Cardiac fibroblast (primary cell): ENCODE results near the gene MYADM.

Experiments
- DNase-seq, 2 donors: peaks; one replicate each; pipeline versions ENCODE4 v3.0.0 to v3.0.0-alpha.2; 2010; ENCODE audit warnings: low read depth in 2 of 2
- H3K4me3 ChIP-seq, 2 donors: replicated peaks in 1 of 2; 1 replicate in 1 of 2; 2 replicates in 1 of 2; pipeline ENCODE4 v1.5.1; 2011; ENCODE audit warnings: low read depth in 2 of 2, low read length in 2 of 2, mild to moderate bottlenecking in 2 of 2, moderate library complexity in 1 of 2
- TF ChIP-seq, protein P1 (sequence below): IDR thresholded peaks from one replicate; pipeline ENCODE4 v1.5.1; 2011; ENCODE audit warnings: low read depth, mild to moderate bottlenecking, low read length, inconsistent platforms

The MYADM gene

GRCh38 chr19:53870485-53870844 is 2.8 kb downstream of the MYADM start:
- peak overlapping the region; percentile 21 to 24 for H3K4me3 ChIP-seq
- TF ChIP-seq, protein P1, sequence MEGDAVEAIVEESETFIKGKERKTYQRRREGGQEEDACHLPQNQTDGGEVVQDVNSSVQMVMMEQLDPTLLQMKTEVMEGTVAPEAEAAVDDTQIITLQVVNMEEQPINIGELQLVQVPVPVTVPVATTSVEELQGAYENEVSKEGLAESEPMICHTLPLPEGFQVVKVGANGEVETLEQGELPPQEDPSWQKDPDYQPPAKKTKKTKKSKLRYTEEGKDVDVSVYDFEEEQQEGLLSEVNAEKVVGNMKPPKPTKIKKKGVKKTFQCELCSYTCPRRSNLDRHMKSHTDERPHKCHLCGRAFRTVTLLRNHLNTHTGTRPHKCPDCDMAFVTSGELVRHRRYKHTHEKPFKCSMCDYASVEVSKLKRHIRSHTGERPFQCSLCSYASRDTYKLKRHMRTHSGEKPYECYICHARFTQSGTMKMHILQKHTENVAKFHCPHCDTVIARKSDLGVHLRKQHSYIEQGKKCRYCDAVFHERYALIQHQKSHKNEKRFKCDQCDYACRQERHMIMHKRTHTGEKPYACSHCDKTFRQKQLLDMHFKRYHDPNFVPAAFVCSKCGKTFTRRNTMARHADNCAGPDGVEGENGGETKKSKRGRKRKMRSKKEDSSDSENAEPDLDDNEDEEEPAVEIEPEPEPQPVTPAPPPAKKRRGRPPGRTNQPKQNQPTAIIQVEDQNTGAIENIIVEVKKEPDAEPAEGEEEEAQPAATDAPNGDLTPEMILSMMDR: no peak
- no peak for DNase-seq

DNA sequence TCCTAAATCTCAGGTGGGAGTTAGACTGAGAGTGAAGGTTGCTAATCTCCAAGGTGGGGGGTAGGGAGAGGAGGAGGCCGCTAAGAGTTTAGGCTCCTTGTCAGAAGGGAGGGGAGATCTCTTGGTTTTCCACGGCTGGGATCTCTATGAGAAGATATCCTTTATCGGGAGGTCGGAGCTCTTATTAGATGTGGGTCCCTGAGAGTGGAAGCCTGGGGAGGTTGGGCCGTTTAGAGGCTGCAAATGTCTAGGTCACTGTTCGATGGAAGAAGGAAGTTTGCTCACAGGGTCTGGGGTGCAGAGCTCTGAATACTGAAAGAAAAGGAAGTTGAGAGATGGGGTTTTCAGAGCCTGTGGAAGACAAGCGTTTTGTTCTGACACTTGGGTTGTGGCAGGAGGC is 3.8 kb downstream of the MYADM start:
- TF ChIP-seq, protein P1: no peak
- DNase-seq: no peak
- H3K4me3 ChIP-seq: no peak overlapping the region

DNA sequence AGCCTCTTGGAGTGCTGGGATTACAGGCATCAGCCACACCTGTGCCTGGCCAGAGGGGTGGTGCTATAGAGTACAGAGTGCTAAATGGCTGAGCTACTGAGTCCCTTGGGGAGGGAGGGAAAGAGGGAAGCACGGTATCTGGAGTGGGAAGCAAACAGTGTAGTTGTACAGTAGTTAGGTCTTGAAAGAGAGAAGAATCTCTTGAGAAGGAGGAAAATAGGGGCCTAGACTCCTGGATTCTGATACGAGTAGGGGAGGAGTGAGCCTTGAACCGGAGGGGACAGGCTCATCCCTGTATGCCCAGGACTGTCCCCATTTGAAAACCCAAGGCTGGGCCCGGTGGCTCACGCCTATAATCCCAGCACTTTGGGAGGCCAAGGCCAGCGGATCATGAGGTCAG is 5.1 kb downstream of the MYADM start:
- no peak for DNase-seq
- H3K4me3 ChIP-seq: no peak overlapping the region

DNA sequence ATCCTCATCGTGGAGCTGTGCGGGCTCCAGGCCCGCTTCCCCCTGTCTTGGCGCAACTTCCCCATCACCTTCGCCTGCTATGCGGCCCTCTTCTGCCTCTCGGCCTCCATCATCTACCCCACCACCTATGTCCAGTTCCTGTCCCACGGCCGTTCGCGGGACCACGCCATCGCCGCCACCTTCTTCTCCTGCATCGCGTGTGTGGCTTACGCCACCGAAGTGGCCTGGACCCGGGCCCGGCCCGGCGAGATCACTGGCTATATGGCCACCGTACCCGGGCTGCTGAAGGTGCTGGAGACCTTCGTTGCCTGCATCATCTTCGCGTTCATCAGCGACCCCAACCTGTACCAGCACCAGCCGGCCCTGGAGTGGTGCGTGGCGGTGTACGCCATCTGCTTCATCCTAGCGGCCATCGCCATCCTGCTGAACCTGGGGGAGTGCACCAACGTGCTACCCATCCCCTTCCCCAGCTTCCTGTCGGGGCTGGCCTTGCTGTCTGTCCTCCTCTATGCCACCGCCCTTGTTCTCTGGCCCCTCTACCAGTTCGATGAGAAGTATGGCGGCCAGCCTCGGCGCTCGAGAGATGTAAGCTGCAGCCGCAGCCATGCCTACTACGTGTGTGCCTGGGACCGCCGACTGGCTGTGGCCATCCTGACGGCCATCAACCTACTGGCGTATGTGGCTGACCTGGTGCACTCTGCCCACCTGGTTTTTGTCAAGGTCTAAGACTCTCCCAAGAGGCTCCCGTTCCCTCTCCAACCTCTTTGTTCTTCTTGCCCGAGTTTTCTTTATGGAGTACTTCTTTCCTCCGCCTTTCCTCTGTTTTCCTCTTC is 6.3 kb downstream of the MYADM start:
- DNase-seq: no peak
- TF ChIP-seq, protein P1: no peak

More for the DNA sequence above, 5.1 kb downstream of the MYADM start:
- TF ChIP-seq, protein P1: no peak

DNA sequence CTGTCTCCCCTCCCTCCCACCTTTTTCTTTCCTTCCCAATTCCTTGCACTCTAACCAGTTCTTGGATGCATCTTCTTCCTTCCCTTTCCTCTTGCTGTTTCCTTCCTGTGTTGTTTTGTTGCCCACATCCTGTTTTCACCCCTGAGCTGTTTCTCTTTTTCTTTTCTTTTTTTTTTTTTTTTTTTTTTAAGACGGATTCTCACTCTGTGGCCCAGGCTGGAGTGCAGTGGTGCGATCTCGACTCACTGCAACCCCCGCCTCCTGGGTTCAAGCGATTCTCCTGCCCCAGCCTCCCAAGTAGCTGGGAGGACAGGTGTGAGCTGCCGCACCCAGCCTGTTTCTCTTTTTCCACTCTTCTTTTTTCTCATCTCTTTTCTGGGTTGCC is 6.9 kb downstream of the MYADM start:
- no peak overlapping the region for H3K4me3 ChIP-seq
- TF ChIP-seq, protein P1: no peak
- DNase-seq: no peak

More for the DNA sequence above, 6.3 kb downstream of the MYADM start:
- no peak overlapping the region for H3K4me3 ChIP-seq

DNA sequence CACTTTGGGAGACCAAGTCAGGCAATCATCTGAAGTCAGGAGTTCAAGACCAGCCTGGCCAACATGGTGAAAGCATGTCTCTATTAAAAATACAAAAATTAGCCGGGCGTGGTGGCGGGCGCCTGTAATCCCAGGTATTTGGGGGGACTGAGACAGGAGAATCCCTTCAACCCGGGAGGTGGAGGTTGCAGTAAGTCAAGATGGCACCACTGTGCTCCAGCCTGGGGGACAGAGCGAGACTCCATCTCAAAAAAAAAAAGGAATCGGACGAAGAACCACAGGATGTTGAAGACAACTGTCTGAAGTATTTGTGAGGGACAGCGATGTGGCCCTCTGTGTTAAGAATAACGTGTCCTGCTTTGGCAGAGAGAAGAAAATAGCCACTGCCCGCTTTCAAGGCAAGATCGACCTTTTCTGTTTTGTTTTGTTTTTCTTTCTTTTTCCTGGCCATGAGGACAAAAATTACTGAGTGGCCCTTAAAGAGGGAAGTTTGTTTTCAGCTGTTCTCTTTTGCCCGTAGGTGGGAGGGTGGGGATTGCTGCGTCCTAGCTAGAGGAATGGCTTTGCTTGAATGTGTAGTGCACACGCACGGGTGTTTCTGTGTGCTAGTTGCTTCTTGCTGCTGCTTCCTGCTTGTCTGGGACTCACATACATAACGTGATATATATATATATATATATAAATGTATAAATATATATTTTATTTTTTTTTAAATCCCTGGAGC is 8.1 kb downstream of the MYADM start:
- no peak overlapping the region for H3K4me3 ChIP-seq
- TF ChIP-seq, protein P1: no peak
- DNase-seq: no peak
